GM21619 (cell line): ENCODE measurements around the gene THADA.
"Not testable (repeated sequence)": the region's sequence is repeated elsewhere in the genome, so short reads cannot be mapped to it uniquely, and the experiment has no call there.

Source experiments
- ATAC-seq: cut with Tn5 transposase; IDR thresholded peaks from one replicate; pipeline ENCODE4 v1.9.1; 2021; ENCODE audit not compliant: unreplicated experiment

The THADA gene

GRCh38 chr2:43448011-43448821 lies 147.6 kb downstream of the THADA start:
- no peak for ATAC-seq

GRCh38 chr2:43446755-43447154 lies 149.1 kb downstream of the THADA start:
- ATAC-seq, result not testable (repeated sequence)

- ATAC-seq, result no peak
Observed at GRCh38 chr2:43445781-43446180, 150.1 kb downstream of the THADA start.

GRCh38 chr2:43444989-43445645 lies 150.7 kb downstream of the THADA start:
- no peak for ATAC-seq

- ATAC-seq, result no peak
Observed at GRCh38 chr2:43443282-43443681, 152.6 kb downstream of the THADA start.

GRCh38 chr2:43441195-43441594 lies 154.6 kb downstream of the THADA start:
- ATAC-seq, result no peak

GRCh38 chr2:43438858-43439655 lies 156.8 kb downstream of the THADA start:
- no peak for ATAC-seq

GRCh38 chr2:43438342-43438741 lies 157.5 kb downstream of the THADA start:
- ATAC-seq, result no peak

GRCh38 chr2:43437363-43437762 lies 158.5 kb downstream of the THADA start:
- no peak for ATAC-seq

GRCh38 chr2:43436431-43436830 lies 159.4 kb downstream of the THADA start:
- no peak for ATAC-seq

- no peak for ATAC-seq
Observed at GRCh38 chr2:43435746-43436145, 160.1 kb downstream of the THADA start.

GRCh38 chr2:43430489-43430888 lies 165.3 kb downstream of the THADA start:
- ATAC-seq, result no peak

- ATAC-seq, result no peak
Observed at GRCh38 chr2:43429369-43429768, 166.5 kb downstream of the THADA start.

- no peak for ATAC-seq
Observed at GRCh38 chr2:43427032-43427424, 168.8 kb downstream of the THADA start.

- ATAC-seq, result peak; percentile 88
Observed at GRCh38 chr2:43426305-43427031, 169.4 kb downstream of the THADA start.

- ATAC-seq, result no peak
Observed at GRCh38 chr2:43425659-43426058, 170.2 kb downstream of the THADA start.

- ATAC-seq, result no peak
Observed at GRCh38 chr2:43424262-43425207, 171.3 kb downstream of the THADA start.

- no peak for ATAC-seq
Observed at GRCh38 chr2:43423941-43424261, 171.9 kb downstream of the THADA start.

- ATAC-seq, result no peak
Observed at GRCh38 chr2:43421194-43421593, 174.6 kb downstream of the THADA start.

- ATAC-seq, result no peak
Observed at GRCh38 chr2:43420389-43420801, 175.4 kb downstream of the THADA start.
